ENCODE results near the gene LCTL. TPM values are rescaled to one million over a fixed set of nuclear protein-coding genes. Genes with fewer than 3 reads are reported as not detected.
"Not testable (repeated sequence)": the region's sequence is repeated elsewhere in the genome, so short reads cannot be mapped to it uniquely, and the experiment has no call there.

LCTL gene
- total RNA-seq, 1 donor from 2014 or later, result 0.41 TPM

DNA sequence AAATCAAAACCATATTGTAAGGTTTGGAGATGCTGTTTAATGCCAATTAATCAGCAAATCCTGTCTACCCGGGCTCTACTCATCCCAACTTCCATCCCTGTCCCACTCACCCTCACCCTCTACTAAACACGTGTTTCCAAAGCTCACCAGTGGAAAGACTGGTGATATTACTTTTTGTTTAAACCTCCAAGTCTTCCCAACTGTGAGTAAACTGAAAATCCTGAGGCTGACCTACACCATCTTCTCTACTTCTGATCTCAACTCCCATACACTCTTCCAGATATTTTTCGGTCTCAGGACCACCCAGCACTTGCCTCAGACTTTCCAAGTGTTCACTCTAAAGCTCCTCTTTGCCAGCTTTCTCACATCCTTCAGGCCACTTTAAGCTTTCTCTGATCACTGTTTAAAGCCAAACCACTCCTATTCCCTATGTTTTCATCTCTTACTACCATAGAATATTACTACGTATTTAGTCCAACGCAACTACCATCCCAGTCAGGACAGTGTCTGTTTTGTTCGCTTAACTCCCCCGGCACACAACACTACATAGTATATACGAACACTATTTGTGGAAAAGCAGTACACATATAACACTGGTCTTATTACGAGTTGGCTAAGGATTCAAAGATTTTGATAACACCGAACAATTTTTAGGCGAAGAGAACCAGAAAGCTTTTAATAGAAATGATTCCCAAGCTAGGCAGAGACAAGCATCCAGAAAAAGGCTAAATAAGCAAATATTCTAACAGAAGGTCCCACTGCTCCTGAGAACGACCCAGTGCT, 61.8 kb downstream of the LCTL start:
- DNase-seq (ENCODE audit: low spot score in 2 of 2), result no peak
- FAIRE-seq, result no peak

DNA sequence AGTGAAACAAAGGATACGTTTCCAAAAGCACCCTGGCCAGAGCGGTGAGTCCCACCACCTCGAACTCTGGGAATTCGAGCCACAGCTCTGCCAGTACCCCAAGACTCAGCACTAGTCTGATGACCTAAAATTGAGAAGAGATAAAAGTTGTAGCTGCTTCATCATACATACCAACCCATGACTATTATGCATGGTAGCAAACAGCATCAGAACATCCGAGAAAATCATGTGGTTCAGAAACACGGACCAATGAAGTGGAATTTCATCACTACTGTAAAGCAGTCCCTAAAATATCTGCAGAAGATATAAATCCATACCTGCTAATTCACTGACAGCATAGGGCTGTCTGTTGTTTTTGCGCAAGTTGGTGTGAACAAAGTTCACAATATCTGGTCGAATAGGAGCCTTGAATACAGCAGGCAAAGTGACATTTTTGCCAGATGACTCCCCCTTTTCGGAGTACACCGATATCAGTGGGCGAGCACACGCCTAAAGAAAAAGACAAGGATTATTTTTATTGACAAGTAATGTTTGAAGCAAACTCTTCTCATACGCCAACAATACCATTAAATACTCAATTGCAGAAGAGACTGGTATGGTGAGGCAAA, 62.7 kb downstream of the LCTL start:
- not testable (repeated sequence) for FAIRE-seq; DNase-seq (ENCODE audit: low spot score in 2 of 2)

- DNase-seq (ENCODE audit: low spot score in 2 of 2), result no peak
- no peak for FAIRE-seq
Observed at GRCh38 chr15:66502491-66502890, 63.3 kb downstream of the LCTL start.

- not testable (repeated sequence) for DNase-seq (ENCODE audit: low spot score in 2 of 2); FAIRE-seq
Observed at GRCh38 chr15:66500346-66500745, 65.5 kb downstream of the LCTL start.

- FAIRE-seq, result no peak
- DNase-seq (ENCODE audit: low spot score in 2 of 2), result no peak
Observed at GRCh38 chr15:66498501-66499386, 67.1 kb downstream of the LCTL start.

Small RNA genes lying within 50 kb of the gene (small RNA-seq; reads per million reads assigned to genes)
- gene RF01159, result not detected
- gene SNORD16, result not detected
- not detected for gene SNORD18A
- gene SNORD18B, result not detected
- not detected for gene SNORD18C

Other genes with a start within 250 kb of the LCTL start
- gene TIPIN, start 209.3 kb downstream of the LCTL start, total RNA-seq, result 20.8 TPM
- 31.0 TPM for gene MAP2K1, start 179.1 kb downstream of the LCTL start, total RNA-seq
- 9.4 TPM for gene SNAPC5, start 68.2 kb downstream of the LCTL start, total RNA-seq
- 1,621 TPM for gene RPL4, start 61.1 kb downstream of the LCTL start, total RNA-seq
- 43.6 TPM for gene ZWILCH, start 60.7 kb downstream of the LCTL start, total RNA-seq
- gene SMAD6, start 136.2 kb upstream of the LCTL start, total RNA-seq, result 2.4 TPM

All from frontal cortex (tissue), 4 donors.